ENCODE data around the gene CLIP2.
"Not testable (repeated sequence)": the region's sequence is repeated elsewhere in the genome, so short reads cannot be mapped to it uniquely, and the experiment has no call there.

The CLIP2 gene

GRCh38 chr7:74418538-74418937, 129.3 kb downstream of the CLIP2 start:
- TF ChIP-seq CTCF (IDR thresholded peaks at IDR 0.05; ENCODE audit: insufficient read depth, low read length, missing control alignments), result no peak
- POLR2A ChIA-PET, result no interaction called here
- CTCF ChIA-PET, result interaction anchor here (0.9 to 3.6 kb wide), 12 partner anchors 7 to 212 kb away, joined by 3 to 67 read pairs (median 5); no protein-coding TSS in a partner anchor
- H3K4me3 ChIP-seq (ENCODE audit: low read depth, low read length), result no peak overlapping the region
- DNase-seq (ENCODE audit: low read depth, low spot score), result no peak

GRCh38 chr7:74419232-74419631, 130.0 kb downstream of the CLIP2 start:
- DNase-seq (ENCODE audit: low read depth, low spot score); H3K4me3 ChIP-seq (ENCODE audit: low read depth, low read length); POLR2A ChIA-PET: not testable (repeated sequence)
- CTCF ChIA-PET, result interaction anchor here (0.9 to 3.6 kb wide), 6 partner anchors 9 to 252 kb away, joined by 3 to 67 read pairs (median 4); no protein-coding TSS in a partner anchor

GRCh38 chr7:74420006-74420405, 130.8 kb downstream of the CLIP2 start:
- DNase-seq (ENCODE audit: low read depth, low spot score), result no peak
- ChIA-PET POLR2A (no interaction called here), CTCF (interaction anchor here (1.1 to 3.6 kb wide), 7 partner anchors 8 to 251 kb away, joined by 3 to 67 read pairs (median 7); no protein-coding TSS in a partner anchor)
- H3K4me3 ChIP-seq (ENCODE audit: low read depth, low read length), result no peak overlapping the region
- no peak for TF ChIP-seq CTCF (IDR thresholded peaks at IDR 0.05; ENCODE audit: insufficient read depth, low read length, missing control alignments)

GRCh38 chr7:74424291-74424880, 135.2 kb downstream of the CLIP2 start:
- no peak for TF ChIP-seq CTCF (IDR thresholded peaks at IDR 0.05; ENCODE audit: insufficient read depth, low read length, missing control alignments)
- no peak for DNase-seq (ENCODE audit: low read depth, low spot score)
- POLR2A ChIA-PET, result no interaction called here
- no peak overlapping the region for H3K4me3 ChIP-seq (ENCODE audit: low read depth, low read length)
- CTCF ChIA-PET, result no interaction called here

GRCh38 chr7:74428023-74428422, 138.8 kb downstream of the CLIP2 start:
- no peak overlapping the region for H3K4me3 ChIP-seq (ENCODE audit: low read depth, low read length)
- TF ChIP-seq CTCF (IDR thresholded peaks at IDR 0.05; ENCODE audit: insufficient read depth, low read length, missing control alignments), result no peak
- DNase-seq (ENCODE audit: low read depth, low spot score), result no peak
- CTCF ChIA-PET, result interaction anchor here (1.0 to 4.0 kb wide), 8 partner anchors 9 to 138 kb away, joined by 3 to 17 read pairs (median 6); no protein-coding TSS in a partner anchor
- POLR2A ChIA-PET, result no interaction called here

GRCh38 chr7:74429153-74429747, 140.0 kb downstream of the CLIP2 start:
- peak; percentile 53 for DNase-seq (ENCODE audit: low read depth, low spot score)
- ChIA-PET POLR2A (no interaction called here), CTCF (interaction anchor here (0.8 to 4.0 kb wide), 8 partner anchors 9 to 137 kb away, joined by 3 to 17 read pairs (median 4); no protein-coding TSS in a partner anchor)
- no peak for TF ChIP-seq CTCF (IDR thresholded peaks at IDR 0.05; ENCODE audit: insufficient read depth, low read length, missing control alignments)
- H3K4me3 ChIP-seq (ENCODE audit: low read depth, low read length), result no peak overlapping the region

- CTCF ChIA-PET, result interaction anchor here (1.3 to 1.7 kb wide), 5 partner anchors 9 to 224 kb away, joined by 3 to 6 read pairs (median 4); no protein-coding TSS in a partner anchor
- POLR2A ChIA-PET; H3K4me3 ChIP-seq (ENCODE audit: low read depth, low read length); DNase-seq (ENCODE audit: low read depth, low spot score): not testable (repeated sequence)
These were observed 141.2 kb downstream of the CLIP2 start for GRCh38 chr7:74430409-74430808.

Measured in AG04449 (cell line).